SK-N-SH (cell line): ENCODE data around the gene HOMER3. TPM values are rescaled to one million over a fixed set of nuclear protein-coding genes. Genes with fewer than 3 reads are reported as not detected.

Experiments
- CTCF ChIA-PET: fragments of 300-600, 350-600 bp; formaldehyde crosslinking; extraction: SDS; loops from one replicate; lab custom pipeline; 2021; lab: Yijun Ruan, JAX
- POLR2A ChIA-PET: fragments of 350-600 bp; sonication (Branson Sonifier 250); formaldehyde crosslinking; extraction: SDS; loops from one replicate; lab custom pipeline; 2020; ENCODE audit warnings: antibody characterized with exemption, inconsistent platforms; lab: Yijun Ruan, JAX
- DNase-seq: peaks from one replicate; pipeline ENCODE4 v3.0.0; 2012
- H2AFZ ChIP-seq: fragments of 200-600 bp; sonication (generic); 2 replicates; pipeline ENCODE4 v1.8.1; 2016; ENCODE audit warnings: antibody characterized with exemption, mild to moderate bottlenecking, low read depth
- H3F3A ChIP-seq: fragments of 200-600 bp; sonication (generic); replicated peaks from 2 replicates; pipeline ENCODE3; 2016; ENCODE audit warnings: antibody characterized with exemption, mild to moderate bottlenecking; ENCODE audit not compliant: insufficient read depth
- H3K27ac ChIP-seq, 2 experiments: fragments of 200-500 bp in 1 of 2; fragments of 200-600 bp in 1 of 2; sonication (Bioruptor generic) in 1 of 2; sonication (generic), shearing (Covaris generic) in 1 of 2; 2 replicates each; pipeline versions ENCODE4 v1.5.1 to v1.6.1; 2014 to 2016; ENCODE audit warnings: low read depth in 2 of 2, inconsistent platforms in 1 of 2, low read length in 1 of 2, mild to moderate bottlenecking in 1 of 2, mixed read lengths in 1 of 2
- H3K27me3 ChIP-seq: fragments of 200-600 bp; sonication (generic), shearing (Covaris generic); 2 replicates; pipeline ENCODE4 v1.6.1; 2016; ENCODE audit warnings: mixed run types; ENCODE audit not compliant: insufficient read depth
- H3K36me3 ChIP-seq, 2 experiments: fragments of 200-500 bp in 1 of 2; fragments of 200-600 bp in 1 of 2; sonication (Bioruptor generic) in 1 of 2; sonication (generic) in 1 of 2; replicated peaks in 1 of 2; 2 replicates each; pipeline versions ENCODE3 to v1.5.1; 2014 to 2016; ENCODE audit warnings: low read length in 1 of 2, mild to moderate bottlenecking in 1 of 2; ENCODE audit not compliant: insufficient read depth in 2 of 2, control insufficient read depth in 1 of 2
- H3K4me1 ChIP-seq, 2 experiments: fragments of 200-500 bp in 1 of 2; fragments of 200-600 bp in 1 of 2; sonication (Bioruptor generic) in 1 of 2; sonication (generic), shearing (Covaris generic) in 1 of 2; 2 replicates each; pipeline versions ENCODE4 v1.5.1 to v1.6.1; 2014 to 2016; ENCODE audit warnings: low read depth in 1 of 2, low read length in 1 of 2, mixed run types in 1 of 2; ENCODE audit not compliant: insufficient read depth in 2 of 2, control insufficient read depth in 1 of 2
- H3K4me2 ChIP-seq: fragments of 200-600 bp; sonication (generic), shearing (Covaris generic); 2 replicates; pipeline ENCODE4 v1.6.1; 2017; ENCODE audit warnings: mixed run types
- H3K4me3 ChIP-seq, 2 experiments: fragments of 200-500 bp in 1 of 2; fragments of 200-600 bp in 1 of 2; sonication (Bioruptor generic) in 1 of 2; sonication (generic), shearing (Covaris generic) in 1 of 2; 2 replicates each; pipeline versions ENCODE4 v1.5.1 to v1.8.1; 2014 to 2016; ENCODE audit warnings: low read depth in 2 of 2, inconsistent platforms in 1 of 2, low read length in 1 of 2, mild to moderate bottlenecking in 1 of 2, mixed read lengths in 1 of 2, moderate library complexity in 1 of 2
- H3K79me2 ChIP-seq: fragments of 200-600 bp; sonication (generic); 2 replicates; pipeline ENCODE4 v1.8.1; 2017; ENCODE audit warnings: mild to moderate bottlenecking; ENCODE audit not compliant: insufficient read depth
- H3K9ac ChIP-seq: fragments of 200-600 bp; sonication (generic); 2 replicates; pipeline ENCODE4 v1.6.1; 2017; ENCODE audit warnings: mixed run types
- H3K9me2 ChIP-seq: fragments of 200-600 bp; sonication (generic); 2 replicates; pipeline ENCODE4 v1.6.1; 2017; ENCODE audit warnings: mixed run types
- H3K9me3 ChIP-seq: fragments of 200-600 bp; sonication (generic); 2 replicates; pipeline ENCODE4 v1.6.1; 2017; ENCODE audit warnings: mixed run types, mild to moderate bottlenecking, moderate library complexity
- H4K20me1 ChIP-seq: fragments of 200-600 bp; sonication (generic); 2 replicates; pipeline ENCODE4 v1.6.1; 2017; ENCODE audit warnings: mild to moderate bottlenecking, mixed run types; ENCODE audit not compliant: insufficient read depth
- CHD2 ChIP-seq: fragments of 150-350 bp; IDR thresholded peaks from 2 replicates; pipeline ENCODE4 v1.6.1; 2018; ENCODE audit warnings: low read length; ENCODE audit not compliant: partially characterized antibody
- ELF1 ChIP-seq: IDR thresholded peaks from 2 replicates; pipeline ENCODE4 v1.4.0; 2012
- FOSL2 ChIP-seq: IDR thresholded peaks from 2 replicates; pipeline ENCODE4 v1.4.0; 2012; ENCODE audit warnings: low read depth, mild to moderate bottlenecking, moderate library complexity, borderline replicate concordance
- FOXJ3 ChIP-seq: sonication (generic); formaldehyde crosslinking; IDR thresholded peaks from 2 replicates; pipeline ENCODE4 v1.5.1; 2020; ENCODE audit warnings: mild to moderate bottlenecking, missing genetic modification reagents
- GABPA ChIP-seq: IDR thresholded peaks from 2 replicates; pipeline ENCODE4 v1.4.0; 2012; ENCODE audit warnings: low read depth, mild to moderate bottlenecking
- GATA2 ChIP-seq: sonication (generic); formaldehyde crosslinking; IDR thresholded peaks from 2 replicates; pipeline ENCODE4 v1.5.0; 2020; ENCODE audit warnings: mild to moderate bottlenecking, missing genetic modification reagents
- JUND ChIP-seq: IDR thresholded peaks from 2 replicates; pipeline ENCODE4 v1.4.0; 2012
- RXRA ChIP-seq: IDR thresholded peaks from 2 replicates; pipeline ENCODE4 v1.4.0; 2012; ENCODE audit warnings: low read depth, mild to moderate bottlenecking, borderline replicate concordance
- WGBS: methylation state at CpG from one replicate; pipeline ENCODE4 v1.1.6; 2017; ENCODE audit warnings: low lambda C conversion rate; 5-methylcytosine and 5-hydroxymethylcytosine counted together
- polyA plus RNA-seq, 3 experiments: library from polyadenylated mRNA; depleted of rRNA; stranded (reverse); fragments of >200 nt; gene quantifications; 2 replicates each; pipeline ENCODE4 v1.2.3, GENCODE V29; 2012
- TF ChIP-seq, protein P1 (sequence below): IDR thresholded peaks from 2 replicates; pipeline ENCODE4 v1.4.0; 2012; ENCODE audit warnings: low read depth, borderline replicate concordance
- TF ChIP-seq, protein P2 (sequence below): fragments of 150-350 bp; IDR thresholded peaks from 2 replicates; pipeline ENCODE4 v1.6.1; 2017; ENCODE audit warnings: antibody characterized with exemption, low read length, low read depth, borderline replicate concordance

Gene HOMER3
- polyA plus RNA-seq, 1 of the 3 experiments (the other 2 are of a cell fraction) = 83.0 TPM

DNA sequence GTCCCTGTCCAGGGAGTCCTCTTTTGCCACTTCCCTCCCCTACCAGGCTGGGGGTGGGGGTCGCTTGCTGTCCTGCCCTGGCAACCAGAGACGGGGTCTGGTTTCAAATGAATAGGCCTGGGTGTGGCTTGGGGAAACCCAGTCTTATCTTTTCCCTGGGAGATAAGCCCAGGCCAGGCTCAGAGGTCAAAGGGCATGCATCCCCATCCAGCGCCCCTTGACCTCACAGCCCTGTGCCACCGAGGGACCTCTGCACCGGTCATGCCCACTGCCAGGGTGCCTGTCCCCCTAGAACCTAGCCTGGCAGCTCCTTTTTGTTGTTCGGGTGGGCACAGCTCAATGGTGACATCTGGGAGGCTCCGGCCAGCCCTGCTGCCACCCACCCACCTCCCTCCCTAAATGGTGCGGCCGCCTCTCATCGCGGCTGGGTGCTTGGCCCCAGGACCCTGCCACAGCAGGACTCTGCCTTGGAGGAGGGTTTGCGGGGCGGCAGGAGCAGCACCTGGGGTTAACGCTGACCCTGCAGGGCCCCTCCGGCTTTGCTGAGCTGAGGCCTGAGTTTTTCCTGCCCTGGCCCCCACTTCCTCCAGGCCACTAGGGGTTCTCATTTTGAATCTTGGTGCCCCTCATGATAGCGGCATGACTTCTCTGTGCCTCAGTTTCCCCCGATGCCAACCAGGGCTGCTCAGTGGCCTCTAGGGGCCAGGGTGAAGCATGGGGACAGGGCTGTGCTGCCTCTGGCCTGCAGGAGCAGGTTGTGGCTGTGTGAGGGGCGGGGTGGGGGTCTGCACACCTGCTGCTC is 42.2 kb downstream of the HOMER3 start:
- POLR2A ChIA-PET = interaction anchor here (0.7 to 2.1 kb wide), 2 partner anchors 8 to 21 kb away, joined by 3 to 6 read pairs; partner anchors contain the start of genes COPE and DDX49
- Histone ChIP-seq H3K27me3 (no peaks in the 10 kb centered on the region), H3K4me2 (no peak overlapping the region), H3F3A (peaks cover 9% of the 10 kb centered on the region), H3K27ac (no peak overlapping the region), H3K4me3 (no peak overlapping the region), H3K4me1 (peaks cover 0 to 20% of the 10 kb centered on the region in 2 experiments; a peak in 1 of 4 replicates), H3K9me3 (no peaks in the 10 kb centered on the region), H3K79me2 (no peaks in the 10 kb centered on the region), H3K9ac (no peak overlapping the region), H4K20me1 (no peaks in the 10 kb centered on the region), H2AFZ (no peak overlapping the region), H3K36me3 (peaks cover 0 to 27% of the 10 kb centered on the region in 2 experiments), H3K9me2 (no peaks in the 10 kb centered on the region)
- DNase-seq = no peak
- WGBS = 85% methylated on average over 12 of the region's 18 CpGs
- TF ChIP-seq, protein P1, sequence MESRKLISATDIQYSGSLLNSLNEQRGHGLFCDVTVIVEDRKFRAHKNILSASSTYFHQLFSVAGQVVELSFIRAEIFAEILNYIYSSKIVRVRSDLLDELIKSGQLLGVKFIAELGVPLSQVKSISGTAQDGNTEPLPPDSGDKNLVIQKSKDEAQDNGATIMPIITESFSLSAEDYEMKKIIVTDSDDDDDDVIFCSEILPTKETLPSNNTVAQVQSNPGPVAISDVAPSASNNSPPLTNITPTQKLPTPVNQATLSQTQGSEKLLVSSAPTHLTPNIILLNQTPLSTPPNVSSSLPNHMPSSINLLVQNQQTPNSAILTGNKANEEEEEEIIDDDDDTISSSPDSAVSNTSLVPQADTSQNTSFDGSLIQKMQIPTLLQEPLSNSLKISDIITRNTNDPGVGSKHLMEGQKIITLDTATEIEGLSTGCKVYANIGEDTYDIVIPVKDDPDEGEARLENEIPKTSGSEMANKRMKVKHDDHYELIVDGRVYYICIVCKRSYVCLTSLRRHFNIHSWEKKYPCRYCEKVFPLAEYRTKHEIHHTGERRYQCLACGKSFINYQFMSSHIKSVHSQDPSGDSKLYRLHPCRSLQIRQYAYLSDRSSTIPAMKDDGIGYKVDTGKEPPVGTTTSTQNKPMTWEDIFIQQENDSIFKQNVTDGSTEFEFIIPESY = no peak
- TF ChIP-seq FOXJ3 = no peak
- no peak for TF ChIP-seq RXRA
- no peak for TF ChIP-seq ELF1
- TF ChIP-seq FOSL2 = no peak
- TF ChIP-seq GABPA = no peak
- TF ChIP-seq, protein P2, sequence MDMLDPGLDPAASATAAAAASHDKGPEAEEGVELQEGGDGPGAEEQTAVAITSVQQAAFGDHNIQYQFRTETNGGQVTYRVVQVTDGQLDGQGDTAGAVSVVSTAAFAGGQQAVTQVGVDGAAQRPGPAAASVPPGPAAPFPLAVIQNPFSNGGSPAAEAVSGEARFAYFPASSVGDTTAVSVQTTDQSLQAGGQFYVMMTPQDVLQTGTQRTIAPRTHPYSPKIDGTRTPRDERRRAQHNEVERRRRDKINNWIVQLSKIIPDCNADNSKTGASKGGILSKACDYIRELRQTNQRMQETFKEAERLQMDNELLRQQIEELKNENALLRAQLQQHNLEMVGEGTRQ = no peak
- TF ChIP-seq JUND = no peak
- CTCF ChIA-PET = interaction anchor here (1.1 to 6.3 kb wide), 4 partner anchors 20 to 448 kb away, joined by 3 to 76 read pairs (median 6); partner anchors contain the start of genes COPE and DDX49

DNA sequence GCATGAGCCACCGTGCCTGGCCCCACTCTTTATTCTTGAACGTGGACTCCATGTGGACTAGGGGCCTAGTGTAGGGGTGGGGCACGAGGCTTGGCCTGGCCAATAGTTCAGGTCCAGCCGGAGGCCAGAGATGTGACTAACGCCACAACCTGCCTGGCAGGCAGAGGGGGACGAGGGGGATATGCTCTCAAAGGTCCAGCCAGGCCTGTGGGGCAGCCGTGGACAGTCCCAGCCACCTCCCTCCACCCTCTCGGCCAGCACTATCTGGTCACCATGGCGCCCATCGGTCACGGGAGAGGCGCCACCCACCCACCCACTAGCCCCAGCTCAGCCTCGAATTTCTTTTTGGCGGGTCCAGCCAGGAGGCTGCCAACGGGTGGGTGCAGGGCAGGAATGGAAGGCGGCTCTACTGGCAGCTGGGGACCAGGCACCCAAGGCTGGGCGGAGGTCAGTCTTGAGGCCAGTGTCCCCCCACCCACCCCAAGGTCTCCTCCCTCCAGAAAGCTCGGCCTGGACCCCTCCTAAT is 42.9 kb downstream of the HOMER3 start:
- DNase-seq = peak; percentile 69
- Histone ChIP-seq H3K4me2 (no peak overlapping the region), H4K20me1 (no peaks in the 10 kb centered on the region), H3K4me1 (peaks cover 0 to 24% of the 10 kb centered on the region in 2 experiments; a peak in 1 of 4 replicates), H3K27me3 (no peaks in the 10 kb centered on the region), H2AFZ (no peak overlapping the region), H3F3A (peaks cover 9% of the 10 kb centered on the region), H3K9me3 (no peaks in the 10 kb centered on the region), H3K27ac (no peak overlapping the region), H3K79me2 (no peaks in the 10 kb centered on the region), H3K9ac (no peak overlapping the region), H3K9me2 (no peaks in the 10 kb centered on the region), H3K4me3 (no peak overlapping the region), H3K36me3 (peaks cover 0 to 22% of the 10 kb centered on the region in 2 experiments)
- TF ChIP-seq CHD2 = no peak
- peak; percentile 28; the same call in 1 of the 2 replicates for TF ChIP-seq GATA2 (CRISPR knock-in tag)
- WGBS = 61% methylated on average over 7 of the region's 18 CpGs
- ChIA-PET POLR2A (interaction anchor here (0.7 to 2.1 kb wide), 3 partner anchors 9 to 21 kb away, joined by 3 to 6 read pairs (median 3); partner anchors contain the start of genes COPE and DDX49), CTCF (interaction anchor here (1.1 to 6.3 kb wide), 5 partner anchors 21 to 447 kb away, joined by 3 to 76 read pairs (median 5); partner anchors contain the start of genes COPE and DDX49)
